Measurements from ENCODE around the gene KDM1B. TPM values are rescaled to one million over a fixed set of nuclear protein-coding genes. Genes with fewer than 3 reads are reported as not detected.

The KDM1B gene
- total and polyA plus RNA-seq, 2 donors from 2014 or later, result 3.9 to 20.5 TPM

GRCh38 chr6:18121580-18122127, 33.6 kb upstream of the KDM1B start:
- Histone ChIP-seq H3K27ac (ENCODE audit: low read depth in 2 of 2, low read length in 2 of 2) (no peak overlapping the region), H3K27me3 (ENCODE audit: control insufficient read depth, insufficient read depth, low read length) (no peaks in the 10 kb centered on the region), H3K36me3 (ENCODE audit: control insufficient read depth in 2 of 3, insufficient read depth in 3 of 3, low read length in 3 of 3) (no peaks in the 10 kb centered on the region), H3K9me3 (ENCODE audit: control insufficient read depth in 2 of 3, insufficient read depth in 1 of 3, low read length in 3 of 3) (peaks cover 0 to 3% (median 0%) of the 10 kb centered on the region in 3 donors), H3K4me1 (ENCODE audit: control insufficient read depth in 2 of 3, insufficient read depth in 2 of 3, low read depth in 1 of 3, low read length in 3 of 3) (peaks cover 0 to 4% (median 0%) of the 10 kb centered on the region in 3 donors), H3K4me3 (ENCODE audit: low read length in 3 of 3) (peak overlapping the region in 1 of 3 donors; percentile 59), H3K9ac (ENCODE audit: low read length in 3 of 3) (no peak overlapping the region)
- TF ChIP-seq CTCF (IDR thresholded peaks at IDR 0.05; ENCODE audit: borderline replicate concordance, extremely low read depth, insufficient read depth), result no peak
- FAIRE-seq (no peak), DNase-seq (peak in 2 of 5 donors; percentile 10 to 38)
- intact Hi-C loops (cut with DNase I), result no loop called here

- intact Hi-C loops (cut with DNase I), result no loop called here
- peak within 1 kb of the TSS; percentile 37 to 59 (median 51) for H3K9ac ChIP-seq (ENCODE audit: low read length in 3 of 3)
Measured at GRCh38 chr6:18122128-18123093, 32.8 kb upstream of the KDM1B start, which contains the start of gene NHLRC1. Gene NHLRC1 (minus strand): TSS chr6:18122677. CDS start chr6:18122606, 71 bp downstream.

GRCh38 chr6:18126121-18126520, 29.1 kb upstream of the KDM1B start:
- Histone ChIP-seq H3K4me1 (ENCODE audit: control insufficient read depth in 2 of 3, insufficient read depth in 2 of 3, low read depth in 1 of 3, low read length in 3 of 3) (peaks cover 0 to 4% (median 0%) of the 10 kb centered on the region in 3 donors), H3K4me3 (ENCODE audit: low read length in 3 of 3) (no peak overlapping the region), H3K9me3 (ENCODE audit: control insufficient read depth in 2 of 3, insufficient read depth in 1 of 3, low read length in 3 of 3) (peaks cover 0 to 3% (median 0%) of the 10 kb centered on the region in 3 donors), H3K9ac (ENCODE audit: low read length in 3 of 3) (no peak overlapping the region), H3K36me3 (ENCODE audit: control insufficient read depth in 2 of 3, insufficient read depth in 3 of 3, low read length in 3 of 3) (peaks cover 0 to 11% (median 6%) of the 10 kb centered on the region in 3 donors), H3K27me3 (ENCODE audit: control insufficient read depth, insufficient read depth, low read length) (no peaks in the 10 kb centered on the region), H3K27ac (ENCODE audit: low read depth in 2 of 2, low read length in 2 of 2) (no peak overlapping the region)
- intact Hi-C loops (cut with DNase I), result no loop called here
- DNase-seq (no peak), FAIRE-seq (no peak)
- TF ChIP-seq CTCF (IDR thresholded peaks at IDR 0.05; ENCODE audit: borderline replicate concordance, extremely low read depth, insufficient read depth), result no peak

More at GRCh38 chr6:18122128-18123093, 32.8 kb upstream of the KDM1B start, which contains the start of gene NHLRC1:
- no peaks in the 10 kb centered on the region for H3K36me3 ChIP-seq (ENCODE audit: control insufficient read depth in 2 of 3, insufficient read depth in 3 of 3, low read length in 3 of 3)
- TF ChIP-seq CTCF (IDR thresholded peaks at IDR 0.05; ENCODE audit: borderline replicate concordance, extremely low read depth, insufficient read depth), result peak; percentile 83
- H3K27me3 ChIP-seq (ENCODE audit: control insufficient read depth, insufficient read depth, low read length), result no peaks in the 10 kb centered on the region
- H3K27ac ChIP-seq (ENCODE audit: low read depth in 2 of 2, low read length in 2 of 2), result no peak within 1 kb of the TSS
- FAIRE-seq (no peak), DNase-seq (peak; percentile 91 to 96 (median 93))
- peak within 1 kb of the TSS; percentile 59 to 70 (median 65) for H3K4me3 ChIP-seq (ENCODE audit: low read length in 3 of 3)
- peaks cover 0 to 3% (median 0%) of the 10 kb centered on the region in 3 donors for H3K9me3 ChIP-seq (ENCODE audit: control insufficient read depth in 2 of 3, insufficient read depth in 1 of 3, low read length in 3 of 3)
- peaks cover 0 to 4% (median 0%) of the 10 kb centered on the region in 3 donors for H3K4me1 ChIP-seq (ENCODE audit: control insufficient read depth in 2 of 3, insufficient read depth in 2 of 3, low read depth in 1 of 3, low read length in 3 of 3)

All from kidney (tissue), 14 donors.